Kidney epithelial cell (primary cell): ENCODE data around the gene SORCS1. TPM values are rescaled to one million over a fixed set of nuclear protein-coding genes. Genes with fewer than 3 reads are reported as not detected.

Source experiments
- DNase-seq: peaks from one replicate; pipeline ENCODE4 v3.0.0-alpha.2; 2010; ENCODE audit warnings: low read depth
- H3K27me3 ChIP-seq: 2 replicates; pipeline ENCODE4 v1.6.0; 2011; ENCODE audit warnings: low read length; ENCODE audit not compliant: control insufficient read depth, insufficient read depth
- H3K36me3 ChIP-seq: 2 replicates; pipeline ENCODE4 v1.5.1; 2011; ENCODE audit warnings: low read length; ENCODE audit not compliant: control insufficient read depth, insufficient read depth
- H3K4me3 ChIP-seq: 2 replicates; pipeline ENCODE4 v1.5.1; 2011; ENCODE audit warnings: low read depth, mild to moderate bottlenecking, control low read depth, low read length
- CTCF ChIP-seq: IDR thresholded peaks from 2 replicates; pipeline ENCODE4 v1.5.1; 2011; ENCODE audit warnings: mild to moderate bottlenecking, moderate library complexity, low read length, control low read depth, inconsistent platforms; ENCODE audit not compliant: insufficient read depth, poor library complexity, severe bottlenecking
- total RNA-seq: library from RNA; depleted of rRNA; stranded (reverse); fragments of >200 nt; gene quantifications from 2 replicates; pipeline ENCODE4 v1.2.3, GENCODE V29; 2015

Gene SORCS1
- total RNA-seq, 1 donor from 2014 or later = 2.3 TPM

DNA sequence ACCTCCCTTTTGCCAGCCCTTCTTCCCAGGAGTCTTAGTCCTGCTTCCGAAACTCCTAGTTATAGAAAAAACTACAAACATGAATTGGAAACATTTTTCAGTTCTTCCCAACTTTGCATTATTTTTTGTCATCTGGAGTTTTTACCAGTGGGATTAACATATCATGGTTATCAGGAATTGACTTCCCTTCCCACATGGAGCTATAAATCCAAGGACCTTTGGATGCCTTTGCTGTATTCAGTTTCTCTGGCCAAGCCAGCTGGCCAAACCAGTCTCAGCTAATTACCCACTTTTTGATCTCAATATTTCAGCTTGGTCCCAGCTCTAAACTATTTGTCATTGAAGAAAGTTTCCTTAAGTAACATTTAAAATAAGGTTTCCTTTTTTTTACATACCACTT is 570.6 kb downstream of the SORCS1 start:
- no peak for TF ChIP-seq CTCF
- DNase-seq = no peak
- H3K4me3 ChIP-seq = no peak overlapping the region
- H3K36me3 ChIP-seq = no peaks in the 10 kb centered on the region
- no peaks in the 10 kb centered on the region for H3K27me3 ChIP-seq

- Histone ChIP-seq H3K36me3 (no peaks in the 10 kb centered on the region), H3K27me3 (no peaks in the 10 kb centered on the region), H3K4me3 (no peak overlapping the region)
- no peak for DNase-seq
- TF ChIP-seq CTCF = no peak
Measured at GRCh38 chr10:106592396-106592795, 572.1 kb downstream of the SORCS1 start.

DNA sequence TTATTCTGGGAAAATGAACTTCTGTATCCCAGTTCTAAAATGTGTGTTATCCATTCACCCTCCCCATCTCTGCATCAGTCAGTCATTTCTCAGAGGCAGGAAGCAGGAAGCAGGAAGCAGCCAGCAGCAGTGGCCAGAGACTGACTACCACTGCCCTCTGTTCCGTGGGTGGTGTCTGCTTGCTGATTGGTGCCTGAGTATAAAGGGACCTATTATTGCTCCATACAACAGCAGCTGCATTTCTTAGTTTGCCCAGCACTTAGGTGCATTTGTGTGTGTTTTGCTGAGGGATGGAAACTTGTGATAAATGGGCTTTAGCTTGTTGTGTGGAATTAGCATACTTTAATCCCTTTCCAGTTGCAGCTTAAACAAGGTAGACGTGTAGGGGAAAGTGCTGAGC is 582.2 kb downstream of the SORCS1 start:
- no peak for DNase-seq
- no peak for TF ChIP-seq CTCF
- Histone ChIP-seq H3K4me3 (no peak overlapping the region), H3K36me3 (no peaks in the 10 kb centered on the region), H3K27me3 (no peaks in the 10 kb centered on the region)

- no peak for DNase-seq
- Histone ChIP-seq H3K4me3 (no peak overlapping the region), H3K27me3 (no peaks in the 10 kb centered on the region), H3K36me3 (no peaks in the 10 kb centered on the region)
- TF ChIP-seq CTCF = no peak
Measured at GRCh38 chr10:106577756-106578155, 586.8 kb downstream of the SORCS1 start.

- Histone ChIP-seq H3K4me3 (no peak overlapping the region), H3K36me3 (no peaks in the 10 kb centered on the region), H3K27me3 (no peaks in the 10 kb centered on the region)
- TF ChIP-seq CTCF = no peak
- no peak for DNase-seq
Measured at GRCh38 chr10:106577266-106577665, 587.2 kb downstream of the SORCS1 start.

GRCh38 chr10:106576534-106576933 is 588.0 kb downstream of the SORCS1 start:
- H3K36me3 ChIP-seq = no peaks in the 10 kb centered on the region
- no peak for TF ChIP-seq CTCF
- no peak for DNase-seq
- no peaks in the 10 kb centered on the region for H3K27me3 ChIP-seq
- no peak overlapping the region for H3K4me3 ChIP-seq
